Vagina (tissue), 2 donors: ENCODE results near the gene SSTR5.

Experiments
- POLR2A ChIP-seq, 2 donors: fragments of 450-650 bp; IDR thresholded peaks; one replicate each; pipeline ENCODE4 v1.6.1; 2017; ENCODE audit warnings: antibody characterized with exemption in 2 of 2, mild to moderate bottlenecking in 2 of 2, moderate library complexity in 2 of 2
- TF ChIP-seq, protein P1 (sequence below), 3 experiments: fragments of 450-650 bp in 2 of 3; fragments of 200-600 bp in 1 of 3; sonication (generic) in 1 of 3; IDR thresholded peaks; one replicate each; pipeline ENCODE4 v1.5.1; 2017 to 2019; ENCODE audit warnings: antibody characterized with exemption in 3 of 3, mild to moderate bottlenecking in 2 of 3, moderate library complexity in 2 of 3

DNA sequence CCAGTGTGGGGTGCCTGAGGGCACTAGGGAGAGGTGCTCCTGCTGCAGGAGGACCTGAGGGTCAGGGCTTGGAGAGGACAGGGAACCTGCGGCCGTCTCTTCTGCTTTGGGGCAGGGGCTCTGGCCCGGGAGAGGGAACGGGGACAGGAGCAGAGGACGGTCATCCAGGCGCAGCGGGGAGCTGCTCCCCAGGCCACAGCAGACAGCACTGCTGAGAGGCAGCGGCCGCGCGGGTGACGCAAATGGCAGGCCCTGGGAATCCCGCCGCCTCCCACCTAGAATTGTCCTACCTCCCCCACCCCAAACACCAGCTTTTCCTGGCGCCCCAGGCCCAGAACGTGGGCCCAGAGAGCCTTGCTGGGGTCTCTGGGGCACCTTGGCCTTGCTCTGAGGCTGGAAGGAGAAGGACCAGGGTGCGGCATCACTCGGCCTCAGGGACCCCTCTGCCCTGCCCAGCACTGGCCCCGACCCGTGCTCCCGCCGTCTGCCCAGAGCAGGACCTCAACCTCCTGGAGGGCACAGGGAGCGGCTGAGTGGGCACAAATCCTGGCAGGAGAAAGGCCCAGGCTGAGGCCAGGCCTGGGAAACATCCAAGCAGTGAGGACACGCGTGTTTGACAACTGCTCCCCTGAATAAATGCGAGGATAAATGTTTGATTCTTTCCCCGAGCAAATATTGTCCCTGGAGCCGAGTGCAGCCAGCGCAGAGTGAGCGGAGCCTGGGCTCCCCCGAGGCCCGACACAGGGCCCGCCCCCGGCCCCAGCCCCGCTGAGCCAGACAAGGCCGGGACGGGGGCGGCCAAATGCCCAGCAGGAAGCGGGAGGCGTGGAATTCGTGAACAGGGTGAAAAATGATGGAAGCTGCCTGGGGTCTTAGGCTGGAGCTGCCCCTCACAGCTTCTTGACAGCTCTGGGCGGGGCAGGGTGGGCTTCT lies 8.5 kb downstream of the SSTR5 start:
- TF ChIP-seq, protein P1, sequence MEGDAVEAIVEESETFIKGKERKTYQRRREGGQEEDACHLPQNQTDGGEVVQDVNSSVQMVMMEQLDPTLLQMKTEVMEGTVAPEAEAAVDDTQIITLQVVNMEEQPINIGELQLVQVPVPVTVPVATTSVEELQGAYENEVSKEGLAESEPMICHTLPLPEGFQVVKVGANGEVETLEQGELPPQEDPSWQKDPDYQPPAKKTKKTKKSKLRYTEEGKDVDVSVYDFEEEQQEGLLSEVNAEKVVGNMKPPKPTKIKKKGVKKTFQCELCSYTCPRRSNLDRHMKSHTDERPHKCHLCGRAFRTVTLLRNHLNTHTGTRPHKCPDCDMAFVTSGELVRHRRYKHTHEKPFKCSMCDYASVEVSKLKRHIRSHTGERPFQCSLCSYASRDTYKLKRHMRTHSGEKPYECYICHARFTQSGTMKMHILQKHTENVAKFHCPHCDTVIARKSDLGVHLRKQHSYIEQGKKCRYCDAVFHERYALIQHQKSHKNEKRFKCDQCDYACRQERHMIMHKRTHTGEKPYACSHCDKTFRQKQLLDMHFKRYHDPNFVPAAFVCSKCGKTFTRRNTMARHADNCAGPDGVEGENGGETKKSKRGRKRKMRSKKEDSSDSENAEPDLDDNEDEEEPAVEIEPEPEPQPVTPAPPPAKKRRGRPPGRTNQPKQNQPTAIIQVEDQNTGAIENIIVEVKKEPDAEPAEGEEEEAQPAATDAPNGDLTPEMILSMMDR (IDR thresholded peaks at IDR 0.05) = no peak
- TF ChIP-seq POLR2A (IDR thresholded peaks at IDR 0.05) = no peak
